H1 (cell line): ENCODE measurements around the gene NFKBIL1. TPM values are rescaled to one million over a fixed set of nuclear protein-coding genes. Genes with fewer than 3 reads are reported as not detected.

ENCODE experiments used
- CREB1 ChIP-seq: IDR thresholded peaks from 2 replicates; pipeline ENCODE4 v1.6.1; 2012; ENCODE audit warnings: inconsistent platforms
- POU5F1 ChIP-seq: IDR thresholded peaks from 2 replicates; pipeline ENCODE4 v1.6.1; 2011; ENCODE audit warnings: low read depth, mild to moderate bottlenecking, low read length, moderate library complexity
- RNF2 ChIP-seq: fragments of 200-900, 300-1000 bp; sonication (generic); IDR thresholded peaks from 2 replicates; pipeline ENCODE4 v1.7.1; 2016; ENCODE audit warnings: borderline replicate concordance, low read depth, mild to moderate bottlenecking, antibody characterized with exemption, low read length; ENCODE audit not compliant: poor library complexity, severe bottlenecking; ENCODE audit errors: missing control alignments
- SIN3A ChIP-seq, 2 experiments: IDR thresholded peaks in 1 of 2; conservative IDR thresholded peaks in 1 of 2; 2 replicates each; pipeline ENCODE4 v1.6.1; 2011 to 2012; ENCODE audit warnings: low read length in 2 of 2, improper control_type of control experiment in 1 of 2, low read depth in 1 of 2, mild to moderate bottlenecking in 1 of 2
- SP2 ChIP-seq: IDR thresholded peaks from 2 replicates; pipeline ENCODE4 v1.6.1; 2012; ENCODE audit warnings: mild to moderate bottlenecking, low read length, inconsistent platforms
- polyA plus RNA-seq, 7 experiments: library from polyadenylated mRNA; depleted of rRNA in 3 of 7; stranded (reverse) in 5 of 7; unstranded in 2 of 7; fragments of >200 nt in 5 of 7; fragments of 200-250 nt in 2 of 7; gene quantifications; 1 replicate in 5 of 7; 2 replicates in 1 of 7; 4 replicates in 1 of 7; pipeline versions ENCODE4 v1.2.1 to v1.2.3, GENCODE V29; 2011 to 2013; ENCODE audit warnings: missing spikeins in 2 of 7, mixed read lengths in 2 of 7
- total RNA-seq: library from RNA; stranded (reverse); fragmentation: NEBNext Ultra II Directional; extraction: Animal tissue kit (Norgen Biotek cat#: 25700); gene quantifications from 2 replicates; pipeline ENCODE4 v1.2.1, GENCODE V29; 2021
- TF ChIP-seq, protein P1 (sequence below): fragments of 300-600 bp; sonication (generic); IDR thresholded peaks from 2 replicates; pipeline ENCODE4 v1.7.1; 2012; ENCODE audit warnings: low read length, moderate library complexity, mild to moderate bottlenecking, inconsistent platforms; ENCODE audit not compliant: insufficient replicate concordance

NFKBIL1 gene
- total and polyA plus RNA-seq, 2 of the 8 experiments (the other 6 are each of a cell fraction or from before 2014, with no cell fraction given) = 7.5 to 11.2 TPM

DNA sequence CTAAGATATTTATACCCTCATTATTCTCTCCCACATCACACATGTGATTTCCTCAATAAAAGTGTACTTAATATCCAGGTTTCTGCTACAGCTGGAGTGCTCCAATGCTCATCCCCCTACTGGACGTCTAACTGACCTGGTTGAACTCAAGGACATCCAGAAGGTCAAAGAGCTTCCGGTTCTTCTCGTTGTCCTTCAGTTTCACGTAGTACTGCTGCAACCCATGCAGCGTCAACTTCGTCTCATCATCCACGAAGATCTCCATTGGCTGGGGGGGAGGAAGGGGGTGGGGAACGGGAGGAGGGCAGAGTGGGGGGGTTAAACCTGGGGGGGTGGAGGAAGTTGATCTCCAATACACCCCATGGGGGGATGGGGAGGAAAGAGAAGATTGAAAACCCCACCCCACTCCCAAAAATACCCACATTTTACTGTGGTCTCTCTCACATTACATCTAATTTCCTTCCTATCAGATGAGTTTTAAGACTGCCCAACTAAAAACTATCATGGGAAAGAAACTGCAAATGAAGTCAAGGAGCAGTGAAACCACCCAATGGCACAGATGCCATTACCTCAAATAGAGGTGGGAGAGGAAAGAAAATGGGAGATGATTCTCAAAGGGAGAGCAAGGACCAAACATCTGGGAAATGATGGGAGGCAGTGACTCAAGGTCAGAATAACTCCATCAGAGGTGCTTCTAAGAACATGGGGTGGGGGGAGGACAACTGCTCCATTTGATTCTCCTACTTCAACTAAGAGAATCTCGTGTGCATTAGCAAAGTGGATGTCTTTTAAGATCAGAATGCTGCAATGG is 14.6 kb upstream of the NFKBIL1 start (continued):
- TF ChIP-seq, protein P1, sequence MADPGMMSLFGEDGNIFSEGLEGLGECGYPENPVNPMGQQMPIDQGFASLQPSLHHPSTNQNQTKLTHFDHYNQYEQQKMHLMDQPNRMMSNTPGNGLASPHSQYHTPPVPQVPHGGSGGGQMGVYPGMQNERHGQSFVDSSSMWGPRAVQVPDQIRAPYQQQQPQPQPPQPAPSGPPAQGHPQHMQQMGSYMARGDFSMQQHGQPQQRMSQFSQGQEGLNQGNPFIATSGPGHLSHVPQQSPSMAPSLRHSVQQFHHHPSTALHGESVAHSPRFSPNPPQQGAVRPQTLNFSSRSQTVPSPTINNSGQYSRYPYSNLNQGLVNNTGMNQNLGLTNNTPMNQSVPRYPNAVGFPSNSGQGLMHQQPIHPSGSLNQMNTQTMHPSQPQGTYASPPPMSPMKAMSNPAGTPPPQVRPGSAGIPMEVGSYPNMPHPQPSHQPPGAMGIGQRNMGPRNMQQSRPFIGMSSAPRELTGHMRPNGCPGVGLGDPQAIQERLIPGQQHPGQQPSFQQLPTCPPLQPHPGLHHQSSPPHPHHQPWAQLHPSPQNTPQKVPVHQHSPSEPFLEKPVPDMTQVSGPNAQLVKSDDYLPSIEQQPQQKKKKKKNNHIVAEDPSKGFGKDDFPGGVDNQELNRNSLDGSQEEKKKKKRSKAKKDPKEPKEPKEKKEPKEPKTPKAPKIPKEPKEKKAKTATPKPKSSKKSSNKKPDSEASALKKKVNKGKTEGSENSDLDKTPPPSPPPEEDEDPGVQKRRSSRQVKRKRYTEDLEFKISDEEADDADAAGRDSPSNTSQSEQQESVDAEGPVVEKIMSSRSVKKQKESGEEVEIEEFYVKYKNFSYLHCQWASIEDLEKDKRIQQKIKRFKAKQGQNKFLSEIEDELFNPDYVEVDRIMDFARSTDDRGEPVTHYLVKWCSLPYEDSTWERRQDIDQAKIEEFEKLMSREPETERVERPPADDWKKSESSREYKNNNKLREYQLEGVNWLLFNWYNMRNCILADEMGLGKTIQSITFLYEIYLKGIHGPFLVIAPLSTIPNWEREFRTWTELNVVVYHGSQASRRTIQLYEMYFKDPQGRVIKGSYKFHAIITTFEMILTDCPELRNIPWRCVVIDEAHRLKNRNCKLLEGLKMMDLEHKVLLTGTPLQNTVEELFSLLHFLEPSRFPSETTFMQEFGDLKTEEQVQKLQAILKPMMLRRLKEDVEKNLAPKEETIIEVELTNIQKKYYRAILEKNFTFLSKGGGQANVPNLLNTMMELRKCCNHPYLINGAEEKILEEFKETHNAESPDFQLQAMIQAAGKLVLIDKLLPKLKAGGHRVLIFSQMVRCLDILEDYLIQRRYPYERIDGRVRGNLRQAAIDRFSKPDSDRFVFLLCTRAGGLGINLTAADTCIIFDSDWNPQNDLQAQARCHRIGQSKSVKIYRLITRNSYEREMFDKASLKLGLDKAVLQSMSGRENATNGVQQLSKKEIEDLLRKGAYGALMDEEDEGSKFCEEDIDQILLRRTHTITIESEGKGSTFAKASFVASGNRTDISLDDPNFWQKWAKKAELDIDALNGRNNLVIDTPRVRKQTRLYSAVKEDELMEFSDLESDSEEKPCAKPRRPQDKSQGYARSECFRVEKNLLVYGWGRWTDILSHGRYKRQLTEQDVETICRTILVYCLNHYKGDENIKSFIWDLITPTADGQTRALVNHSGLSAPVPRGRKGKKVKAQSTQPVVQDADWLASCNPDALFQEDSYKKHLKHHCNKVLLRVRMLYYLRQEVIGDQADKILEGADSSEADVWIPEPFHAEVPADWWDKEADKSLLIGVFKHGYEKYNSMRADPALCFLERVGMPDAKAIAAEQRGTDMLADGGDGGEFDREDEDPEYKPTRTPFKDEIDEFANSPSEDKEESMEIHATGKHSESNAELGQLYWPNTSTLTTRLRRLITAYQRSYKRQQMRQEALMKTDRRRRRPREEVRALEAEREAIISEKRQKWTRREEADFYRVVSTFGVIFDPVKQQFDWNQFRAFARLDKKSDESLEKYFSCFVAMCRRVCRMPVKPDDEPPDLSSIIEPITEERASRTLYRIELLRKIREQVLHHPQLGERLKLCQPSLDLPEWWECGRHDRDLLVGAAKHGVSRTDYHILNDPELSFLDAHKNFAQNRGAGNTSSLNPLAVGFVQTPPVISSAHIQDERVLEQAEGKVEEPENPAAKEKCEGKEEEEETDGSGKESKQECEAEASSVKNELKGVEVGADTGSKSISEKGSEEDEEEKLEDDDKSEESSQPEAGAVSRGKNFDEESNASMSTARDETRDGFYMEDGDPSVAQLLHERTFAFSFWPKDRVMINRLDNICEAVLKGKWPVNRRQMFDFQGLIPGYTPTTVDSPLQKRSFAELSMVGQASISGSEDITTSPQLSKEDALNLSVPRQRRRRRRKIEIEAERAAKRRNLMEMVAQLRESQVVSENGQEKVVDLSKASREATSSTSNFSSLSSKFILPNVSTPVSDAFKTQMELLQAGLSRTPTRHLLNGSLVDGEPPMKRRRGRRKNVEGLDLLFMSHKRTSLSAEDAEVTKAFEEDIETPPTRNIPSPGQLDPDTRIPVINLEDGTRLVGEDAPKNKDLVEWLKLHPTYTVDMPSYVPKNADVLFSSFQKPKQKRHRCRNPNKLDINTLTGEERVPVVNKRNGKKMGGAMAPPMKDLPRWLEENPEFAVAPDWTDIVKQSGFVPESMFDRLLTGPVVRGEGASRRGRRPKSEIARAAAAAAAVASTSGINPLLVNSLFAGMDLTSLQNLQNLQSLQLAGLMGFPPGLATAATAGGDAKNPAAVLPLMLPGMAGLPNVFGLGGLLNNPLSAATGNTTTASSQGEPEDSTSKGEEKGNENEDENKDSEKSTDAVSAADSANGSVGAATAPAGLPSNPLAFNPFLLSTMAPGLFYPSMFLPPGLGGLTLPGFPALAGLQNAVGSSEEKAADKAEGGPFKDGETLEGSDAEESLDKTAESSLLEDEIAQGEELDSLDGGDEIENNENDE = no peak
- TF ChIP-seq RNF2 (no peak), SIN3A (conservative IDR thresholded peaks at IDR 0.05 in 1 of 2, IDR thresholded peaks at IDR 0.05 in 1 of 2; ENCODE audit: low read depth in 1 of 2, low read length in 2 of 2) (no peak), SP2 (no peak), POU5F1 (no peak), CREB1 (no peak)
- TF ChIP-seq, all 59 proteins: peak for 0
